Calu3 (cell line): ENCODE results near the gene CACNG4. TPM values are rescaled to one million over a fixed set of nuclear protein-coding genes. Genes with fewer than 3 reads are reported as not detected.

Source experiments
- BruUV-seq: library from RNA; stranded (reverse); fragments of 400-500 nt; replicated peaks from 2 replicates; lab custom pipeline; 2021; lab: Mats Ljungman, UMichigan
- CTCF ChIA-PET: fragments of 300-600 bp; sonication (Branson Sonifier 250); formaldehyde crosslinking; loops from one replicate; lab custom pipeline; 2022; ENCODE audit warnings: antibody characterized with exemption; lab: Charles Lee
- DNase-seq: peaks from one replicate; pipeline ENCODE4 v3.0.0; 2022
- H3K27ac Mint-ChIP-seq: one replicate; pipeline ENCODE4 v1.8.0; 2022; ENCODE audit warnings: mixed read lengths; ENCODE audit not compliant: unreplicated experiment
- H3K27me3 Mint-ChIP-seq: one replicate; pipeline ENCODE4 v1.8.0; 2022; ENCODE audit warnings: mixed read lengths; ENCODE audit not compliant: unreplicated experiment
- H3K36me3 Mint-ChIP-seq: one replicate; pipeline ENCODE4 v1.8.0; 2022; ENCODE audit warnings: mild to moderate bottlenecking, moderate library complexity, mixed read lengths; ENCODE audit not compliant: insufficient read depth, unreplicated experiment
- H3K4me1 Mint-ChIP-seq: one replicate; pipeline ENCODE4 v1.8.0; 2022; ENCODE audit warnings: mild to moderate bottlenecking, low read depth, mixed read lengths; ENCODE audit not compliant: unreplicated experiment
- H3K4me3 Mint-ChIP-seq: one replicate; pipeline ENCODE4 v1.8.0; 2022; ENCODE audit warnings: mild to moderate bottlenecking, low read depth, moderate library complexity, mixed read lengths; ENCODE audit not compliant: unreplicated experiment
- H3K9me3 Mint-ChIP-seq: one replicate; pipeline ENCODE4 v1.8.0; 2022; ENCODE audit warnings: low read depth, mixed read lengths; ENCODE audit not compliant: unreplicated experiment
- CTCF ChIP-seq: fragments of 200-600 bp; IDR thresholded peaks from one replicate; pipeline ENCODE4 v1.8.0; 2022; ENCODE audit warnings: antibody characterized with exemption; ENCODE audit not compliant: unreplicated experiment
- intact Hi-C: fragments of 100-400 bp; cut with micrococcal nuclease; formaldehyde crosslinking; loops from one replicate; pipeline ENCODE4 v1.10.0; 2022; ENCODE audit not compliant: unreplicated experiment
- total RNA-seq: library from RNA; stranded (reverse); gene quantifications from 2 replicates; pipeline ENCODE4 v1.2.3, GENCODE V29; 2022

Gene CACNG4
- total RNA-seq, 1 experiment from 2014 or later = 3.8 TPM

- no peak for TF ChIP-seq CTCF
- Mint-ChIP-seq H3K4me3 (no peak overlapping the region), H3K4me1 (peaks cover 14% of the 10 kb centered on the region), H3K9me3 (no peaks in the 10 kb centered on the region), H3K27me3 (peaks cover 21% of the 10 kb centered on the region), H3K27ac (no peak overlapping the region), H3K36me3 (no peaks in the 10 kb centered on the region)
- CTCF ChIA-PET = interaction anchor here (0.7 kb wide), 1 partner anchor 143 kb away, joined by 3 read pairs; no protein-coding TSS in a partner anchor
- DNase-seq = no peak
- intact Hi-C loops = no loop called here
- no TSS peak for BruUV-seq
Measured at GRCh38 chr17:66994361-66994760, 29.9 kb downstream of the CACNG4 start.

- no peak for DNase-seq
- BruUV-seq = no TSS peak
- peaks cover 14% of the 10 kb centered on the region for H3K4me1 Mint-ChIP-seq
- CTCF ChIA-PET = no interaction called here
- H3K36me3 Mint-ChIP-seq = no peaks in the 10 kb centered on the region
- H3K27me3 Mint-ChIP-seq = peaks cover 21% of the 10 kb centered on the region
- no peaks in the 10 kb centered on the region for H3K9me3 Mint-ChIP-seq
- intact Hi-C loops = no loop called here
- H3K27ac Mint-ChIP-seq = no peak overlapping the region
- no peak for TF ChIP-seq CTCF
- H3K4me3 Mint-ChIP-seq = no peak overlapping the region
Measured at GRCh38 chr17:66994930-66995535, 30.5 kb downstream of the CACNG4 start.

- Mint-ChIP-seq H3K27ac (no peak overlapping the region), H3K4me3 (no peak overlapping the region), H3K4me1 (peaks cover 14% of the 10 kb centered on the region), H3K36me3 (no peaks in the 10 kb centered on the region), H3K9me3 (no peaks in the 10 kb centered on the region), H3K27me3 (peaks cover 23% of the 10 kb centered on the region)
- intact Hi-C loops = no loop called here
- CTCF ChIA-PET = no interaction called here
- no peak for DNase-seq
- no TSS peak for BruUV-seq
- no peak for TF ChIP-seq CTCF
Measured at GRCh38 chr17:66995944-66996343, 31.4 kb downstream of the CACNG4 start.

- H3K27me3 Mint-ChIP-seq = peaks cover 32% of the 10 kb centered on the region
- H3K36me3 Mint-ChIP-seq = no peaks in the 10 kb centered on the region
- H3K27ac Mint-ChIP-seq = no peak overlapping the region
- BruUV-seq = no TSS peak
- H3K4me3 Mint-ChIP-seq = no peak overlapping the region
- TF ChIP-seq CTCF = no peak
- no peak for DNase-seq
- CTCF ChIA-PET = no interaction called here
- H3K4me1 Mint-ChIP-seq = peaks cover 14% of the 10 kb centered on the region
- intact Hi-C loops = no loop called here
- H3K9me3 Mint-ChIP-seq = no peaks in the 10 kb centered on the region
Measured at GRCh38 chr17:66996926-66997325, 32.4 kb downstream of the CACNG4 start.
